Measurements from ENCODE around the gene CROCC2. TPM values are rescaled to one million over a fixed set of nuclear protein-coding genes. Genes with fewer than 3 reads are reported as not detected.

The CROCC2 gene
- total and polyA plus RNA-seq, 2 donors (not counting 1 experiment from before 2014, with no cell fraction given) = not detected

DNA sequence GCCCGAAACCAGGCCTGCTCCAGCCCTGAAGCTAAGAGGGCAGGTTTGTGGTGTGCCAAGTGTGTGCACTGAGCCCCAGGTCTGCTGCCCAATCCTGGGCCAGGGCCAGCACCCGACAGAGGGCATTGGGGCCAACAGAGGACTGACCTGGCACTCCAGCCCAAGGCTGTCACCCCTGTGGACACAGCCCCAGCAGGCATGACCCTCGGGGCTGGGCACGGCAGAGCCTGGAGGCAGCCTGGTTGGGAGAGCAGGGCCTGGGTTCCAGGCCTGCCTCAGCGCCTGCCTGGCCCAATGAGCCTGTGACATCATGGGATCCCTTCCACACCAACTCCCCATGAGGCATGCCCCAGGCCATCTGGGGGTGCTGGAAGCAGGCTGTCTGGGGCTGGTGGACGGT lies 81.5 kb downstream of the CROCC2 start:
- ChIA-PET CTCF (interaction anchor here (1.0 to 1.2 kb wide), 2 partner anchors 72 to 163 kb away, joined by 3 to 4 read pairs; partner anchors contain the start of gene PPP1R7), POLR2A (no interaction called here)
- Histone ChIP-seq H3K79me2 (ENCODE audit: control insufficient read depth, insufficient read depth, low read length) (no peaks in the 10 kb centered on the region), H3K36me3 (replicated peaks in 1 of 2; ENCODE audit: control extremely low read depth in 1 of 2, control insufficient read depth in 1 of 2, extremely low read depth in 1 of 2, insufficient read depth in 2 of 2, low read length in 1 of 2) (no peaks in the 10 kb centered on the region), H3K27ac (ENCODE audit: low read length in 2 of 2) (no peak overlapping the region), H4K20me1 (ENCODE audit: control insufficient read depth, insufficient read depth, low read length, poor library complexity, severe bottlenecking) (no peaks in the 10 kb centered on the region), H2AFZ (ENCODE audit: insufficient read depth, low read depth, low read length, poor library complexity, severe bottlenecking) (no peak overlapping the region), H3K4me3 (ENCODE audit: control extremely low read depth in 1 of 5, extremely low read depth in 1 of 5, insufficient read depth in 1 of 5, low read depth in 2 of 5, low read length in 4 of 5) (no peak overlapping the region), H3K9ac (ENCODE audit: low read length) (no peak overlapping the region), H3K9me3 (ENCODE audit: control extremely low read depth in 1 of 3, control insufficient read depth in 2 of 3, insufficient read depth in 1 of 3, low read length in 2 of 3) (peaks cover 0 to 22% (median 0%) of the 10 kb centered on the region in 3 donors), H3K27me3 (replicated peaks in 1 of 4; ENCODE audit: control extremely low read depth in 1 of 4, control insufficient read depth in 3 of 4, insufficient read depth in 4 of 4, low read length in 3 of 4) (peaks cover 0 to 7% (median 0%) of the 10 kb centered on the region in 4 experiments), H3K4me1 (ENCODE audit: control insufficient read depth in 2 of 2, insufficient read depth in 2 of 2, low read length in 2 of 2) (peaks cover 0 to 4% of the 10 kb centered on the region in 2 donors), H3K4me2 (replicated peaks; ENCODE audit: low read depth, low read length, poor library complexity, severe bottlenecking) (no peak overlapping the region)
- H3K9me3 Mint-ChIP-seq (ENCODE audit: insufficient read depth) = no peaks in the 10 kb centered on the region
- peaks cover 6% of the 10 kb centered on the region for H3K27me3 Mint-ChIP-seq
- no peak overlapping the region for H3K27ac Mint-ChIP-seq
- DNase-seq = no peak
- intact Hi-C loops (cut with micrococcal nuclease) = no loop called here
- no peak overlapping the region for H3K4me3 Mint-ChIP-seq
- WGBS (ENCODE audit: insufficient coverage) = 77% methylated on average over 4 of the region's 6 CpGs
- no peak for TF ChIP-seq EZH2 (IDR thresholded peaks at IDR 0.05; ENCODE audit: borderline replicate concordance, insufficient read depth, low read depth, low read length, poor library complexity, severe bottlenecking)
- TF ChIP-seq, protein P1, sequence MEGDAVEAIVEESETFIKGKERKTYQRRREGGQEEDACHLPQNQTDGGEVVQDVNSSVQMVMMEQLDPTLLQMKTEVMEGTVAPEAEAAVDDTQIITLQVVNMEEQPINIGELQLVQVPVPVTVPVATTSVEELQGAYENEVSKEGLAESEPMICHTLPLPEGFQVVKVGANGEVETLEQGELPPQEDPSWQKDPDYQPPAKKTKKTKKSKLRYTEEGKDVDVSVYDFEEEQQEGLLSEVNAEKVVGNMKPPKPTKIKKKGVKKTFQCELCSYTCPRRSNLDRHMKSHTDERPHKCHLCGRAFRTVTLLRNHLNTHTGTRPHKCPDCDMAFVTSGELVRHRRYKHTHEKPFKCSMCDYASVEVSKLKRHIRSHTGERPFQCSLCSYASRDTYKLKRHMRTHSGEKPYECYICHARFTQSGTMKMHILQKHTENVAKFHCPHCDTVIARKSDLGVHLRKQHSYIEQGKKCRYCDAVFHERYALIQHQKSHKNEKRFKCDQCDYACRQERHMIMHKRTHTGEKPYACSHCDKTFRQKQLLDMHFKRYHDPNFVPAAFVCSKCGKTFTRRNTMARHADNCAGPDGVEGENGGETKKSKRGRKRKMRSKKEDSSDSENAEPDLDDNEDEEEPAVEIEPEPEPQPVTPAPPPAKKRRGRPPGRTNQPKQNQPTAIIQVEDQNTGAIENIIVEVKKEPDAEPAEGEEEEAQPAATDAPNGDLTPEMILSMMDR (IDR thresholded peaks at IDR 0.05) = no peak
- peaks cover 3% of the 10 kb centered on the region for H3K4me1 Mint-ChIP-seq
- no peak for ATAC-seq (ENCODE audit: low read depth)

DNA sequence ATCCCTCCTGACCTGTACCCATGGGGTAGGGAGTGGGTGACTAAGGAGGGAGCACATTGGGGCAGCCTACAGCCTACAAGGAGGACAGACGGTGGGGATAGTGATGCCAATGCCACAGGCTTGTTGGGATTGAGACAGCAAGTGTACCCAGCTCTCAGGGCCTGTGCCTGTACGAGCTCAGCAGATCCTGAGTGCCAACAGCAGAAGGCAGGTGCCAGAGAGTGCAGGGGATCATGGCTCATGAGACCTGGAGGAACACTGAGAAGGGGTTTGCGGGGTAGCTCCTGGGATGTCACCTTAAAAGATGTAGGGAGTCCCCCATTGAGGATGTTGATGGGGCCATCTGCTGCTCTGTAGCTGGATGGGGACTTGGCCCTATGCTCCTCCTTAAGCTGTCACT lies 82.0 kb downstream of the CROCC2 start:
- Histone ChIP-seq H3K9ac (ENCODE audit: low read length) (no peak overlapping the region), H3K4me3 (ENCODE audit: control extremely low read depth in 1 of 5, extremely low read depth in 1 of 5, insufficient read depth in 1 of 5, low read depth in 2 of 5, low read length in 4 of 5) (no peak overlapping the region), H3K36me3 (replicated peaks in 1 of 2; ENCODE audit: control extremely low read depth in 1 of 2, control insufficient read depth in 1 of 2, extremely low read depth in 1 of 2, insufficient read depth in 2 of 2, low read length in 1 of 2) (no peaks in the 10 kb centered on the region), H3K79me2 (ENCODE audit: control insufficient read depth, insufficient read depth, low read length) (no peaks in the 10 kb centered on the region), H3K27ac (ENCODE audit: low read length in 2 of 2) (no peak overlapping the region), H3K4me2 (replicated peaks; ENCODE audit: low read depth, low read length, poor library complexity, severe bottlenecking) (no peak overlapping the region), H2AFZ (ENCODE audit: insufficient read depth, low read depth, low read length, poor library complexity, severe bottlenecking) (no peak overlapping the region), H3K27me3 (replicated peaks in 1 of 4; ENCODE audit: control extremely low read depth in 1 of 4, control insufficient read depth in 3 of 4, insufficient read depth in 4 of 4, low read length in 3 of 4) (peaks cover 0 to 2% (median 0%) of the 10 kb centered on the region in 4 experiments), H4K20me1 (ENCODE audit: control insufficient read depth, insufficient read depth, low read length, poor library complexity, severe bottlenecking) (no peaks in the 10 kb centered on the region), H3K9me3 (ENCODE audit: control extremely low read depth in 1 of 3, control insufficient read depth in 2 of 3, insufficient read depth in 1 of 3, low read length in 2 of 3) (peaks cover 0 to 22% (median 0%) of the 10 kb centered on the region in 3 donors), H3K4me1 (ENCODE audit: control insufficient read depth in 2 of 2, insufficient read depth in 2 of 2, low read length in 2 of 2) (peaks cover 0 to 4% of the 10 kb centered on the region in 2 donors)
- intact Hi-C loops (cut with micrococcal nuclease) = no loop called here
- no peak for ATAC-seq (ENCODE audit: low read depth)
- TF ChIP-seq EZH2 (IDR thresholded peaks at IDR 0.05; ENCODE audit: borderline replicate concordance, insufficient read depth, low read depth, low read length, poor library complexity, severe bottlenecking) = no peak
- TF ChIP-seq, protein P1 (IDR thresholded peaks at IDR 0.05) = no peak
- Mint-ChIP-seq H3K9me3 (ENCODE audit: insufficient read depth) (no peaks in the 10 kb centered on the region), H3K27ac (no peak overlapping the region), H3K4me1 (peaks cover under 1% of the 10 kb centered on the region), H3K4me3 (no peak overlapping the region), H3K27me3 (peaks cover 6% of the 10 kb centered on the region)
- ChIA-PET CTCF (interaction anchor here (1.2 kb wide), 1 partner anchor 162 kb away, joined by 4 read pairs; the partner anchor contains the start of gene PPP1R7), POLR2A (no interaction called here)
- WGBS (ENCODE audit: insufficient coverage) = 98% methylated on average over 3 of the region's 3 CpGs
- no peak for DNase-seq

Measured in B cell (primary cell).